CD4-positive, alpha-beta T cell treated with Interleukin-17A for 1 hour (primary cell): Measurements from ENCODE around the gene ZFAND3.
A peak's percentile ranks its signal among the peaks of the same experiment; 100 is the strongest.
"Not testable (repeated sequence)": the region's sequence is repeated elsewhere in the genome, so short reads cannot be mapped to it uniquely, and the experiment has no call there.

Experiments used
- DNase-seq: peaks from one replicate; pipeline ENCODE4 v3.0.0-alpha.2; 2020

Gene ZFAND3

GRCh38 chr6:38020593-38020992, 201.1 kb downstream of the ZFAND3 start:
- DNase-seq, result no peak

GRCh38 chr6:38021029-38021428, 201.5 kb downstream of the ZFAND3 start:
- no peak for DNase-seq

- DNase-seq, result no peak
These were observed 202.0 kb downstream of the ZFAND3 start for GRCh38 chr6:38021571-38021970.

- no peak for DNase-seq
These were observed 203.2 kb downstream of the ZFAND3 start for GRCh38 chr6:38022688-38023087.

- no peak for DNase-seq
These were observed 205.4 kb downstream of the ZFAND3 start for GRCh38 chr6:38024908-38025307.

GRCh38 chr6:38025451-38025850, 205.9 kb downstream of the ZFAND3 start:
- no peak for DNase-seq

GRCh38 chr6:38027685-38028373, 208.3 kb downstream of the ZFAND3 start:
- DNase-seq, result no peak

GRCh38 chr6:38030380-38030779, 210.9 kb downstream of the ZFAND3 start:
- no peak for DNase-seq

- no peak for DNase-seq
These were observed 213.3 kb downstream of the ZFAND3 start for GRCh38 chr6:38032797-38033196.

GRCh38 chr6:38033442-38033982, 214.0 kb downstream of the ZFAND3 start:
- no peak for DNase-seq

GRCh38 chr6:38034274-38034914, 214.9 kb downstream of the ZFAND3 start:
- DNase-seq, result peak; percentile 5

GRCh38 chr6:38035478-38035877, 216.0 kb downstream of the ZFAND3 start:
- DNase-seq, result no peak

GRCh38 chr6:38039502-38039901, 220.0 kb downstream of the ZFAND3 start:
- DNase-seq, result no peak

- DNase-seq, result no peak
These were observed 220.7 kb downstream of the ZFAND3 start for GRCh38 chr6:38040254-38040653.

- no peak for DNase-seq
These were observed 223.8 kb downstream of the ZFAND3 start for GRCh38 chr6:38043259-38043753.

- no peak for DNase-seq
These were observed 226.3 kb downstream of the ZFAND3 start for GRCh38 chr6:38045701-38046305.

- no peak for DNase-seq
These were observed 228.0 kb downstream of the ZFAND3 start for GRCh38 chr6:38047562-38047961.

GRCh38 chr6:38049861-38050397, 230.4 kb downstream of the ZFAND3 start:
- not testable (repeated sequence) for DNase-seq

GRCh38 chr6:38051819-38052434, 232.4 kb downstream of the ZFAND3 start:
- no peak for DNase-seq

GRCh38 chr6:38054527-38055202, 235.1 kb downstream of the ZFAND3 start:
- DNase-seq, result no peak

GRCh38 chr6:38055203-38055589, 235.7 kb downstream of the ZFAND3 start:
- DNase-seq, result no peak

GRCh38 chr6:38056361-38056760, 236.8 kb downstream of the ZFAND3 start:
- DNase-seq, result no peak

- no peak for DNase-seq
These were observed 238.5 kb downstream of the ZFAND3 start for GRCh38 chr6:38057994-38058393.
